Karpas-422 (cell line): ENCODE data around the gene PHC3. TPM values are rescaled to one million over a fixed set of nuclear protein-coding genes. Genes with fewer than 3 reads are reported as not detected.
A peak's percentile ranks its signal among the peaks of the same experiment; 100 is the strongest.

Source experiments
- DNase-seq: peaks from one replicate; pipeline ENCODE4 v3.0.0-alpha.2; 2015
- H2AFZ ChIP-seq: fragments of 200-600 bp; sonication (generic); 2 replicates; pipeline ENCODE4 v1.6.1; 2014; ENCODE audit warnings: antibody characterized with exemption, low read length, mixed read lengths
- H3K27ac ChIP-seq: fragments of 200-600 bp; sonication (generic); 2 replicates; pipeline ENCODE4 v1.5.1; 2014; ENCODE audit warnings: mild to moderate bottlenecking, low read length, moderate library complexity
- H3K27me3 ChIP-seq: fragments of 200-600 bp; sonication (generic); 2 replicates; pipeline ENCODE4 v1.6.1; 2014; ENCODE audit warnings: low read length, mixed read lengths
- H3K36me3 ChIP-seq: fragments of 200-600 bp; sonication (generic); 2 replicates; pipeline ENCODE4 v1.6.1; 2014; ENCODE audit warnings: low read length, mixed read lengths; ENCODE audit not compliant: insufficient read depth
- H3K4me1 ChIP-seq: fragments of 200-600 bp; sonication (generic); 2 replicates; pipeline ENCODE4 v1.6.1; 2014; ENCODE audit warnings: mild to moderate bottlenecking, low read length, mixed read lengths
- H3K4me2 ChIP-seq: fragments of 200-600 bp; sonication (generic); 2 replicates; pipeline ENCODE4 v1.6.1; 2014; ENCODE audit warnings: low read length, low read depth, mild to moderate bottlenecking; ENCODE audit not compliant: poor library complexity, severe bottlenecking
- H3K4me3 ChIP-seq: fragments of 200-600 bp; sonication (generic); 2 replicates; pipeline ENCODE4 v1.5.1; 2014; ENCODE audit warnings: mild to moderate bottlenecking, antibody characterized with exemption, low read length, mixed read lengths
- H3K79me2 ChIP-seq: fragments of 200-600 bp; sonication (generic); 2 replicates; pipeline ENCODE4 v1.6.1; 2014; ENCODE audit warnings: mild to moderate bottlenecking, low read length, mixed read lengths
- H3K9ac ChIP-seq: fragments of 200-600 bp; sonication (generic); 2 replicates; pipeline ENCODE4 v1.6.0; 2014; ENCODE audit warnings: low read length
- H3K9me2 ChIP-seq: fragments of 200-600 bp; sonication (generic), shearing (Covaris generic); replicated peaks from 2 replicates; pipeline ENCODE4 v1.6.0; 2014; ENCODE audit warnings: mild to moderate bottlenecking, low read length, moderate library complexity; ENCODE audit not compliant: insufficient read depth
- H3K9me3 ChIP-seq: fragments of 300-700, 200-600 bp; sonication (generic); 2 replicates; pipeline ENCODE4 v1.6.1; 2014; ENCODE audit warnings: low read length, mixed read lengths
- H4K20me1 ChIP-seq: fragments of 200-600 bp; sonication (generic); 2 replicates; pipeline ENCODE4 v1.6.1; 2014; ENCODE audit warnings: mild to moderate bottlenecking, antibody characterized with exemption, low read length, low read depth; ENCODE audit not compliant: insufficient read depth
- total RNA-seq: library from RNA; depleted of rRNA; stranded (reverse); fragments of >200 nt; shearing (Covaris generic); gene quantifications from 2 replicates; pipeline ENCODE4 v1.2.3, GENCODE V29; 2014; ENCODE audit warnings: low replicate concordance

Gene PHC3
- total RNA-seq, 1 experiment from 2014 or later, result 89.9 TPM

GRCh38 chr3:170047133-170047404 is 134.5 kb downstream of the PHC3 start:
- Histone ChIP-seq H3K27me3 (no peaks in the 10 kb centered on the region), H3K9me3 (no peaks in the 10 kb centered on the region), H3K27ac (no peak overlapping the region), H3K9me2 (no peaks in the 10 kb centered on the region), H2AFZ (no peak overlapping the region), H3K79me2 (peaks cover 55% of the 10 kb centered on the region), H3K4me3 (no peak overlapping the region), H3K4me2 (no peak overlapping the region), H3K4me1 (peaks cover 36% of the 10 kb centered on the region), H3K9ac (no peak overlapping the region), H4K20me1 (no peaks in the 10 kb centered on the region), H3K36me3 (no peaks in the 10 kb centered on the region; the same call in 1 of the 2 replicates)
- no peak for DNase-seq

DNA sequence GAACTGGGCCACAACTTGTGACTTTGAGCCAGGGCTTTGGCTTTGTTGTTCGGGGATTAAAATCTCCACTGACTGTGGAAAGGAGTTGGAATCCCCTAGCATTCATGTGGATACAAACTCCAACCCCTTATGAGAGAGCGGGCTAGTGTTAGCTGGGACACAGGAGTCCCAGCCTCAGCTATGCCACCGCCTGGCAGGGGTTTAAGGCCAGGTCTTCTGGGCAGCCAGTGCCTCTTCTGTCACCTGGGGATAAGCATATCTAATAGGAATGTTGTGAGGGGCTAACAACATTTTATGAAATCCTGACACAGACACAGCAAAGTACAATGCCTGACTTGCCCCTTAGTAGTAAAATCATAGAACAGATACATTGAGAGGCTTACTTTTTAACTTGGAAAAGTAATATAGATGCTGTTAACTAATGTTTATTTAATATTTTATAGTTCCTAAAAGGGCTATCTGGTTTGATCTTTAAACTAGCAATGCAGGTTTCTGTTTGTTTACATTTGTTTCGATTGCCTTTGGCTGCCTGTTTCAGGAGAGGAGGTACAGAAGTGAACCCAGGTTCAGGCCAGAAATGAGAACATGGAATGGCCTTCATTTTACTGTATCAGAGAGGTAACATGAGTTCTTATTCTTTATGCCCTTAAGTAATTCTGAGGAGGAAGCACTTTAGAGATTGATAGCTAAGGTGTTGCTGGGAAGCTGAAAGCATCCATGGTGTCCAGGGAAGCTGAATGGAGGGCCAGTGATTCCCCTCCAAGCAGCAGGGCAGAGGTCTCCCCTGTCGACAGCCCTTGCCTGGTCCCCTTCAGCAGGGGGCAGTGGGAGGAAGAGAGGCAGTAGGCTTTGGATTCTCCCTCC is 135.0 kb downstream of the PHC3 start:
- peaks cover 36% of the 10 kb centered on the region for H3K4me1 ChIP-seq
- H3K9me2 ChIP-seq, result no peaks in the 10 kb centered on the region
- H3K36me3 ChIP-seq, result no peaks in the 10 kb centered on the region
- no peaks in the 10 kb centered on the region for H4K20me1 ChIP-seq
- no peak overlapping the region for H2AFZ ChIP-seq
- no peaks in the 10 kb centered on the region for H3K27me3 ChIP-seq
- H3K4me2 ChIP-seq, result peak overlapping the region; percentile 11
- no peaks in the 10 kb centered on the region for H3K9me3 ChIP-seq
- peak overlapping the region; percentile 17; the same call in 1 of the 2 replicates for H3K27ac ChIP-seq
- no peak overlapping the region for H3K9ac ChIP-seq
- DNase-seq, result no peak
- H3K79me2 ChIP-seq, result peaks cover 51% of the 10 kb centered on the region
- no peak overlapping the region for H3K4me3 ChIP-seq

DNA sequence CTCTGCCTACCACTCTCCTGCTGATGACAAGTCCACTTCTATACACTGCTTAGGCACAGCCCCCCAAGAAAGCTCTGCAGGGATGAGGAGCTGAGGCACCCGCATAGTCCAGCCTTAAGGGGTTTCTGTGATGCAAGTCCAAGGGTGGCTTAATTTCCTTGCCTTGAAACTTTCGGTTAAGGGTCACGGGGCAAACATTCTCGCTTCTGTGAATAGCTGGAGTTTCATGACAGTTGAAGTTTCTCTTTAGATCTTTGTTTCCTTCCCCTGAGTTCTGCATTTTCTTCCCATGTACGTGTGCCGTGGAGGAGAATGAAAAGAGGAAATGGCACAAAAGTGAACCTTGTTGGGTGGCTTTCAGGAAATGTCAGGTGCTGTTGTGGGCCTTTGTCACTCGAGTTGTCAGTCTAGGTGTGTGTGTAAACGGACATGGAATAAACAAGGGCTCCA is 136.7 kb downstream of the PHC3 start:
- Histone ChIP-seq H3K9me3 (no peaks in the 10 kb centered on the region), H4K20me1 (no peaks in the 10 kb centered on the region), H2AFZ (peak overlapping the region; percentile 67; the same call in 1 of the 2 replicates), H3K9ac (peak overlapping the region; percentile 42), H3K4me1 (peaks cover 38% of the 10 kb centered on the region), H3K79me2 (peaks cover 48% of the 10 kb centered on the region), H3K4me2 (peak overlapping the region; percentile 56), H3K4me3 (peak overlapping the region; percentile 15; the same call in 1 of the 2 replicates), H3K9me2 (no peaks in the 10 kb centered on the region), H3K36me3 (no peaks in the 10 kb centered on the region), H3K27me3 (no peaks in the 10 kb centered on the region), H3K27ac (peak overlapping the region; percentile 60)
- DNase-seq, result peak; percentile 75

- no peaks in the 10 kb centered on the region for H3K36me3 ChIP-seq
- no peaks in the 10 kb centered on the region for H3K9me3 ChIP-seq
- H3K4me3 ChIP-seq, result peak overlapping the region; percentile 15; the same call in 1 of the 2 replicates
- H3K4me1 ChIP-seq, result peaks cover 42% of the 10 kb centered on the region
- H2AFZ ChIP-seq, result 0 out of 2 replicates have a peak overlapping the region, but pooled peaks have one; percentile 67
- peak overlapping the region; percentile 60 for H3K27ac ChIP-seq
- H4K20me1 ChIP-seq, result no peaks in the 10 kb centered on the region
- H3K9me2 ChIP-seq, result no peaks in the 10 kb centered on the region
- H3K4me2 ChIP-seq, result peak overlapping the region; percentile 56
- DNase-seq, result no peak
- H3K27me3 ChIP-seq, result no peaks in the 10 kb centered on the region
- H3K9ac ChIP-seq, result peak overlapping the region; percentile 42
- peaks cover 48% of the 10 kb centered on the region for H3K79me2 ChIP-seq
Observed at GRCh38 chr3:170044271-170044670, 137.3 kb downstream of the PHC3 start.

- Histone ChIP-seq H3K9me2 (no peaks in the 10 kb centered on the region), H3K4me1 (peaks cover 50% of the 10 kb centered on the region), H3K4me3 (no peak overlapping the region), H3K4me2 (no peak overlapping the region), H3K27me3 (no peaks in the 10 kb centered on the region), H3K9me3 (no peaks in the 10 kb centered on the region), H4K20me1 (no peaks in the 10 kb centered on the region), H3K9ac (no peak overlapping the region), H2AFZ (no peak overlapping the region), H3K36me3 (no peaks in the 10 kb centered on the region), H3K27ac (no peak overlapping the region), H3K79me2 (peaks cover 49% of the 10 kb centered on the region)
- DNase-seq, result no peak
Observed at GRCh38 chr3:170043506-170043905, 138.0 kb downstream of the PHC3 start.

- Histone ChIP-seq H3K27ac (no peak overlapping the region), H3K4me3 (no peak overlapping the region), H3K9me2 (no peaks in the 10 kb centered on the region), H3K79me2 (peaks cover 35% of the 10 kb centered on the region), H3K9ac (no peak overlapping the region), H4K20me1 (no peaks in the 10 kb centered on the region), H2AFZ (no peak overlapping the region), H3K9me3 (no peaks in the 10 kb centered on the region), H3K36me3 (no peaks in the 10 kb centered on the region), H3K4me1 (peaks cover 47% of the 10 kb centered on the region), H3K27me3 (no peaks in the 10 kb centered on the region), H3K4me2 (no peak overlapping the region)
- no peak for DNase-seq
Observed at GRCh38 chr3:170040418-170040817, 141.1 kb downstream of the PHC3 start.

GRCh38 chr3:170038434-170039110 is 143.0 kb downstream of the PHC3 start:
- H3K27ac ChIP-seq, result peak overlapping the region; percentile 52
- DNase-seq, result peak; percentile 67
- no peaks in the 10 kb centered on the region for H3K36me3 ChIP-seq

More at GRCh38 chr3:170038434-170039110, 143.0 kb downstream of the PHC3 start:
- no peaks in the 10 kb centered on the region for H3K9me3 ChIP-seq
- H3K4me2 ChIP-seq, result peak overlapping the region; percentile 87
- no peaks in the 10 kb centered on the region for H3K27me3 ChIP-seq
- H3K4me3 ChIP-seq, result peak overlapping the region; percentile 94
- no peaks in the 10 kb centered on the region for H4K20me1 ChIP-seq
- peaks cover 24% of the 10 kb centered on the region for H3K79me2 ChIP-seq
- peak overlapping the region; percentile 91 for H2AFZ ChIP-seq
- peaks cover 31% of the 10 kb centered on the region for H3K4me1 ChIP-seq
- H3K9ac ChIP-seq, result peak overlapping the region; percentile 85
- no peaks in the 10 kb centered on the region for H3K9me2 ChIP-seq
